A673 (cell line): Measurements from ENCODE around the gene MAPKAP1. TPM values are rescaled to one million over a fixed set of nuclear protein-coding genes. Genes with fewer than 3 reads are reported as not detected.

Source experiments
- BruUV-seq: library from RNA; stranded (reverse); fragments of 400-500 nt; replicated peaks from 2 replicates; lab custom pipeline; 2021; lab: Mats Ljungman, UMichigan
- CTCF ChIA-PET: fragments of 300-600 bp; sonication (Branson Sonifier 250); formaldehyde crosslinking; loops from one replicate; lab custom pipeline; 2022; ENCODE audit warnings: antibody characterized with exemption; lab: Charles Lee
- POLR2A ChIA-PET: fragments of 300-600 bp; sonication (Branson Sonifier 250); formaldehyde crosslinking; loops from one replicate; lab custom pipeline; 2022; ENCODE audit warnings: antibody characterized with exemption; ENCODE audit not compliant: low non-redundant PET; lab: Charles Lee
- DNase-seq: peaks from one replicate; pipeline ENCODE4 v3.0.0-alpha.2; 2015; ENCODE audit warnings: low spot score
- H3K27ac ChIP-seq: fragments of 200-600 bp; sonication (generic); 2 replicates; pipeline ENCODE4 v1.5.1; 2016; ENCODE audit warnings: mixed run types, low read depth, mild to moderate bottlenecking, mixed read lengths, antibody characterized with exemption, low read length; ENCODE audit not compliant: poor library complexity, severe bottlenecking
- H3K27me3 ChIP-seq: fragments of 200-600 bp; sonication (generic); replicated peaks from 2 replicates; pipeline ENCODE4 v1.6.1; 2017; ENCODE audit warnings: mixed run types, low read depth, mild to moderate bottlenecking, mixed read lengths, antibody characterized with exemption, low read length; ENCODE audit not compliant: insufficient read depth, poor library complexity
- H3K36me3 ChIP-seq: fragments of 200-600 bp; sonication (generic); 2 replicates; pipeline ENCODE4 v1.6.1; 2016; ENCODE audit warnings: mixed run types, mild to moderate bottlenecking, mixed read lengths, antibody characterized with exemption, low read length; ENCODE audit not compliant: insufficient read depth, poor library complexity, severe bottlenecking
- H3K4me1 ChIP-seq: fragments of 200-600 bp; sonication (generic); 2 replicates; pipeline ENCODE4 v1.6.1; 2017; ENCODE audit warnings: mixed run types, mild to moderate bottlenecking, mixed read lengths, antibody characterized with exemption, low read length; ENCODE audit not compliant: insufficient read depth, poor library complexity, severe bottlenecking
- H3K4me3 ChIP-seq: fragments of 200-600 bp; sonication (generic); 2 replicates; pipeline ENCODE4 v1.5.1; 2016; ENCODE audit warnings: low read depth, mixed run types, mild to moderate bottlenecking, mixed read lengths, low read length; ENCODE audit not compliant: poor library complexity, severe bottlenecking
- H3K9me3 ChIP-seq: fragments of 200-600 bp; sonication (generic); 2 replicates; pipeline ENCODE4 v1.6.1; 2016; ENCODE audit warnings: mixed run types, low read depth, mild to moderate bottlenecking, mixed read lengths, antibody characterized with exemption, low read length; ENCODE audit not compliant: poor library complexity, severe bottlenecking
- EZH2 ChIP-seq: fragments of 200-600 bp; sonication (generic); IDR thresholded peaks from 2 replicates; pipeline ENCODE4 v1.6.1; 2017; ENCODE audit warnings: borderline replicate concordance, low read depth, mild to moderate bottlenecking, mixed read lengths, antibody characterized with exemption, low read length; ENCODE audit not compliant: poor library complexity, severe bottlenecking
- intact Hi-C: fragments of 100-400 bp; cut with micrococcal nuclease; formaldehyde crosslinking; loops from one replicate; pipeline ENCODE4 v1.10.0; 2022; ENCODE audit not compliant: unreplicated experiment
- total RNA-seq: library from RNA; stranded (reverse); gene quantifications from 2 replicates; pipeline ENCODE4 v1.2.3, GENCODE V29; 2021
- TF ChIP-seq, protein P1 (sequence below): fragments of 300-800, 200-600 bp; sonication (generic); conservative IDR thresholded peaks from 2 replicates; pipeline ENCODE4 v1.5.1; 2017; ENCODE audit warnings: low read depth, mild to moderate bottlenecking, antibody characterized with exemption, low read length, moderate library complexity, mixed read lengths

The MAPKAP1 gene
- total RNA-seq, 1 experiment from 2014 or later = 98.7 TPM

GRCh38 chr9:125523681-125524080, 183.3 kb downstream of the MAPKAP1 start:
- BruUV-seq = no TSS peak
- ChIA-PET POLR2A (no interaction called here), CTCF (no interaction called here)
- TF ChIP-seq, protein P1, sequence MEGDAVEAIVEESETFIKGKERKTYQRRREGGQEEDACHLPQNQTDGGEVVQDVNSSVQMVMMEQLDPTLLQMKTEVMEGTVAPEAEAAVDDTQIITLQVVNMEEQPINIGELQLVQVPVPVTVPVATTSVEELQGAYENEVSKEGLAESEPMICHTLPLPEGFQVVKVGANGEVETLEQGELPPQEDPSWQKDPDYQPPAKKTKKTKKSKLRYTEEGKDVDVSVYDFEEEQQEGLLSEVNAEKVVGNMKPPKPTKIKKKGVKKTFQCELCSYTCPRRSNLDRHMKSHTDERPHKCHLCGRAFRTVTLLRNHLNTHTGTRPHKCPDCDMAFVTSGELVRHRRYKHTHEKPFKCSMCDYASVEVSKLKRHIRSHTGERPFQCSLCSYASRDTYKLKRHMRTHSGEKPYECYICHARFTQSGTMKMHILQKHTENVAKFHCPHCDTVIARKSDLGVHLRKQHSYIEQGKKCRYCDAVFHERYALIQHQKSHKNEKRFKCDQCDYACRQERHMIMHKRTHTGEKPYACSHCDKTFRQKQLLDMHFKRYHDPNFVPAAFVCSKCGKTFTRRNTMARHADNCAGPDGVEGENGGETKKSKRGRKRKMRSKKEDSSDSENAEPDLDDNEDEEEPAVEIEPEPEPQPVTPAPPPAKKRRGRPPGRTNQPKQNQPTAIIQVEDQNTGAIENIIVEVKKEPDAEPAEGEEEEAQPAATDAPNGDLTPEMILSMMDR = no peak
- TF ChIP-seq EZH2 = no peak
- intact Hi-C loops = no loop called here
- no peak overlapping the region for H3K4me3 ChIP-seq
- peaks cover 43% of the 10 kb centered on the region for H3K4me1 ChIP-seq
- DNase-seq = no peak
- no peaks in the 10 kb centered on the region for H3K27me3 ChIP-seq
- no peaks in the 10 kb centered on the region for H3K9me3 ChIP-seq
- H3K36me3 ChIP-seq = no peaks in the 10 kb centered on the region
- no peak overlapping the region for H3K27ac ChIP-seq

DNA sequence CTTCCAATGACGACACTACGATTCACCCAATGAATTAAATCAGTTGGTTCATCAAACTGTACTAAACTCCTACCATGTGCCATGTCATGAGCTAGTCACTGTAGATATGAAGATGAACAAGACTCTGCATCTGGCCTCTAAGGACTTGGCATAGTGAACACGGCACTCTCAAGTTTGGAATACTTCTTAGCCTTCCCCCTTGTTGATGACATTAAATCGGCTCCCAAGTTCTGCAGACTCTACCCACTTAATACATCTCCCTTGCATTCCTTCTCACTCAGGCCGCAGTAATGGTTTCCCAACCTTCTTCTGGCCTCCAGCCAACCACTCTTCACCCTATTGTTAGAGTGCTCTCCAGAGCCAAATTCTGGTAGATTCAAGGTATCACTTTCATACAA, 184.7 kb downstream of the MAPKAP1 start:
- POLR2A ChIA-PET = no interaction called here
- no TSS peak for BruUV-seq
- Histone ChIP-seq H3K4me1 (peaks cover 33% of the 10 kb centered on the region), H3K36me3 (no peaks in the 10 kb centered on the region), H3K4me3 (no peak overlapping the region), H3K27me3 (no peaks in the 10 kb centered on the region), H3K9me3 (no peaks in the 10 kb centered on the region), H3K27ac (no peak overlapping the region)
- CTCF ChIA-PET = no interaction called here
- peak; percentile 46 for DNase-seq
- intact Hi-C loops = no loop called here
- TF ChIP-seq, protein P1 = no peak
- no peak for TF ChIP-seq EZH2

GRCh38 chr9:125521462-125522327, 185.3 kb downstream of the MAPKAP1 start:
- Histone ChIP-seq H3K4me1 (peaks cover 27% of the 10 kb centered on the region), H3K27me3 (no peaks in the 10 kb centered on the region), H3K9me3 (no peaks in the 10 kb centered on the region), H3K36me3 (no peaks in the 10 kb centered on the region), H3K27ac (no peak overlapping the region), H3K4me3 (no peak overlapping the region)
- no peak for TF ChIP-seq EZH2
- TF ChIP-seq, protein P1 = no peak
- intact Hi-C loops = no loop called here
- ChIA-PET POLR2A (interaction anchor here (0.6 kb wide), 1 partner anchor 224 kb away, joined by 3 read pairs; no protein-coding TSS in a partner anchor), CTCF (no interaction called here)
- DNase-seq = peak; percentile 23
- no TSS peak for BruUV-seq
